Kasumi-1 (cell line): ENCODE data around the gene IQGAP3.

ENCODE experiments used
- DNase-seq, 2 experiments: peaks; one replicate each; lab custom pipeline; 2025; lab: John Stamatoyannopoulos, UW

IQGAP3 gene

DNA sequence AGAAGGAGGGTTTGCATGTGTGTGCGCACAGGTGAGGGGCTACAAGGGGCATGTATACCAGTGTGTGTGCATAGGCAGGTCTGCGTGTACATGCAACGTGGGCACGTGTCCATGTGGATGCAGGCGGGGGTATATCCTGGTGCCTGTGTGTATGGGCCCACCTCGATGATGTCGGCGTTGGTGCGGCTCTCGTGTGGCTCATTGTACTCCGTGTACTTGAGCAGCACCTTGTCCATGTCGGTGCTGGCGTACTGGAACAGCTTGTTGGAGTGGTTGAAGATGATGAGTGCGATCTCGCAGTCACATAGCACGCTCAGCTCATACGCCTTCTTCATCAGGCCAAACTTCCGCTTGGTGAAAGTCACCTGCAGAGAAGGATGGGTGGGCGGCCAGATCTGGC, 90.1 kb downstream of the IQGAP3 start:
- no peak for DNase-seq

DNA sequence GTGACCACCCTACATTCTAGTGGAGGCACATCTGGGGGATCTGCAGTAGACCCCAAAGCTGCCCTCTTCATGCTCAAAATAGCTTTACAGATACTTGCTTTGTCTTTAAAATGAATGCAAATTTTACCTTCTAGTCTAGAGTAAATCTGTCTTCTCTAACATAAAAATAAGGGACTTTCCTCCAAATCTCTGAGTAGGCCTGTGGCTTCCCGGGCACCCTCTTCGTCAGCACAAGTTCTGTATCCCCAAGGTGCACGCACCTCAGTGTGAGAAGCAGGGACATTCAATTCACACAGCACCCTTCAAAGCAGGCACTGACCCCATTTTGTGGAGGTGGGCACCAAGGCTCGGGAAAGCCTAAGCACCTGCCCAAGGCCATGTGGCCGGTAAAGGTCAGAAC, 90.8 kb downstream of the IQGAP3 start:
- DNase-seq: no peak

DNA sequence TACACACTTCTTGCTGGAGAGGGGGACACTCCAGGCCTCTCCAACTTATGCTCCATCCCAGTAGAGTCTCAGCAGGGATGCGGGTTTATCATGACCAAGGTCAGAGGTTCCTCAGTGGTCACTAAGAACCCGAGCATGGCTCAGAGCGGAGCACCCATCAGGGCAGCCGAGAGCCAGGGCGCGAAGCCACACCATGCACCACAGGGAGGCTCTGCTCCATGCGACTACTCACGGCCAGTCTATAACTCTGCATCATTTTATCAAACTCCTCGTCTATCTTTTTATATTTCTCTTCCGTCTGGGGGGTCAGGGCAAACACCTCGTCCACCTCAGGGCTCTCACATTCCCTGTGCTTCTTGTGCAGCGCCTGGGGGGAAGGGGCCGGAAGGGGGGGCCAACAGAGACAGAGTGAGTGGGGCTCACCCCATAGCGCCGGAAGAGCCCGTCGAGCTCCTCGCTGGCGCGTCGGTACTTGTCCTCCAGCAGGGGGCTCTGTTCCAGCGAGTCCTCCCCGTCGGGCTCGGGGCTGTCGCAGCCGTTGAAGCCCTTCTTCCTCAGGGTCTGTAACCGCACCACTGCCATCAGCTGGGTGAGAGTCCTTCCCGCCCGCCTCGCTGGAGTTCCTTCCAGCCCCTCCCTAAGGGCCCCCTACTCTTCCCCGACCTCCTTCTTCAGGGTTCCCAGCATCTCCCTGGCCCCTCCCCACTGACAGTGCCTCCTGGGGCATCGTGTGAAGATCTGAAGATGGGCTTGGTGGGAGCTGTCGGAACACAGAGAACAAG, 91.8 kb downstream of the IQGAP3 start:
- DNase-seq: peak; percentile 76 to 82

DNA sequence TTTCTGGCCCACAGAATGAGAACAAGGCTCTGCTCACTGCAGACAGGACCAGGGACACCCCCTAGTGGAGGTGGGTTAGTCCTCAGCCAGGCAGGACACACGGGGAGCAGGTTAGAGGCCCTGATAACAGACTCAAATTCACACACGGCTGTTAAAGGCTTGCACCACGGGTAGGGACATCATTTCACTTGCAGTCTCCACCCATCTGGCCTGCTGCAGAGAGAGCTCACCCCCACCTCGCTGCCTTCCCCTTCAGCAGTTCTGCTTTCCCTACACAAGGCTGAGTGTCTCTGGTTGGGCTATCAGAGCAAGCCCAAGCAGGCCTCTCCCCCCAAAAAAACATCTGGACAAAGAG, 92.4 kb downstream of the IQGAP3 start:
- DNase-seq: peak; percentile 71 to 79

DNA sequence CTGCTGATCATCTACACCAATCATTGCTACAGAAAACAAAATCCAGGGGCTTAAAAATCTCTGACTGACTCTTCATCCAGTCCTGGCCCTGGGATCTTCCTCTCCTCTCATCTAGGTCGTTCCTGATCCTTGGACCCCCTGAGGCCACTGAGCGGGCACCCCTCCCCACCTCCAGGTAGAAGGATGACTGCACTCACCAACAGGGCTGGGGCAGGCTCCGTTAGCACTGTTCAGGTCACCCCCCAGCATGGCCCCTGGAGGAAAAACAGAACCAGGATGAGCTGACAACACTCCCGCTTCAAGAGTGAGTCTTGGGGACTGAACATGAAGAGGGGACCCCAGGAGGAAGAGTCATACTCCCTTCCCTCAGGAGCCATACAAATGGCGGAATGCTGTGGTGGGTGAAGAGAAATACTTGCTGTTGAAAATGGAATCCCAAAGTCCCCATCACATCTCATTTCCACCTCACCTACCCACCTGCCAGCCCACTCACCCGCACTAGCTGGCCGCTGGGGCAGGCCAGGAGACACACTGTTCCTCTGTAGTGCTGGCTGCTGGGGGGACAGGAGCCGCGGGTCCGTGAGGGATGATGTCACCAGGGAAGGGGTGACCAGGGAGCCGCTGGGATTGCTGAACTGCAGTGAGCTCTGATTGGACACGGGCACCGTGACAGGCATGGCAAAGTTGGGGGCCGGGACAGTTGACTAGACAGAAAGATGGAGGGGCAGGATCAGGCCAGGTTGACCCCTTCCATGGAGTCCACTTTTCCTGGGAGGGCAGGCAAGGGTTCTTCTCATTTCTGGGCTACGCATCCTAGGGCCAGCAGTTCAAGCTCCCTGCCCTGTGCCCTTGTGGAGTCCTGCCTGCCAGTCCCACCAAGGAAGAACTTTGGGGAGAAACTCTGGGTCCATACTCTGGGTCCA, 93.0 kb downstream of the IQGAP3 start:
- no peak for DNase-seq

DNA sequence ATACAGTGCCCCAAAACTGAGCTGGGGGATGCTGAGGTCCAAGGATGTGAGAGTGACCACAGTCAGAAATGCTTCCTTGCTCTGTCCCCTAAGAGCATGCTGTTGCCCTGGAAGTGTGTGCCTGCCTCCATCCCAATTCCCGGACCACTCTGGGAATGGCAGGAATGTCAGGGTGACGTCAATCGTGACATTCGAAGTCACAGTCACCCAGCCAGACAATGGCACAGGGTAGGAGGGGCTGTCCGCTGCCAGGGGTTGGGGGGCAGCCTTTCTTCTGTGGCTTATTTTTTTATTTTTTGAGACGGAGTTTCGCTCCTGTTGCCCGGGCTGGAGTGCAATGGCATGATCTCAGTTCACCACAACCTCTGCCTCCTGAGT, 94.1 kb downstream of the IQGAP3 start:
- no peak for DNase-seq

DNA sequence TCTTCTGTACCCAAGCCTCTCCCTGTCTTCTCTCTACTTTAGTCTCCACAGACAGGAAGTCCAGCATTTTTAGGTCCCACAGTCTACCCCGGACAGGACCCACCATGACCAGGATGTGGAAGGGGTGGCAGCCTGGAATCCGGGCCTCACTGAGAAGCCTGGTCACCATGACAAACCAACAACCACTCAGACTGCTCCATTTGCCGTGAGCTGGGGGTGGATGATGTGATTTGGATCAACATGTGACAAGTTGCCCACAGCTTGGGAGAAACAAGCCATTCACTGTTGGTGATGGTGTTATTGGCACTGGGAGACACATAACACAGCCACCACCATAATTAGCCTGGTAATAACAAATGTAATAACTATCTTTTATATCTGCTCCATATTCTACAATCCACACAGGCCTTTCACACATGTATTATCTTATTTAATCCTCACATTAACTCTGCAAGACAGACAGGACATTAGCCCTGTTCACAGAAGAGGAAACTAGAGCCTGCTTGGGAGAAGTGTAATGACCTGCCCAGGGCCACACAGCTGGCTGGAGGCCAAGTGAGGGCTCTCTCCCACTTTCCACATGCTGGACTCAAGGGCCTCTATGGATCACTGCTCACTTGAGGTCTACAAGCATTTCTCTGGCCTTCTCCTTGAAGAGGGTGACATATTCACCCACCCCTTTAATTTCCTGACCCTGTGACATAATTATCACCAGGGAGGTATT, 94.7 kb downstream of the IQGAP3 start:
- no peak for DNase-seq

DNA sequence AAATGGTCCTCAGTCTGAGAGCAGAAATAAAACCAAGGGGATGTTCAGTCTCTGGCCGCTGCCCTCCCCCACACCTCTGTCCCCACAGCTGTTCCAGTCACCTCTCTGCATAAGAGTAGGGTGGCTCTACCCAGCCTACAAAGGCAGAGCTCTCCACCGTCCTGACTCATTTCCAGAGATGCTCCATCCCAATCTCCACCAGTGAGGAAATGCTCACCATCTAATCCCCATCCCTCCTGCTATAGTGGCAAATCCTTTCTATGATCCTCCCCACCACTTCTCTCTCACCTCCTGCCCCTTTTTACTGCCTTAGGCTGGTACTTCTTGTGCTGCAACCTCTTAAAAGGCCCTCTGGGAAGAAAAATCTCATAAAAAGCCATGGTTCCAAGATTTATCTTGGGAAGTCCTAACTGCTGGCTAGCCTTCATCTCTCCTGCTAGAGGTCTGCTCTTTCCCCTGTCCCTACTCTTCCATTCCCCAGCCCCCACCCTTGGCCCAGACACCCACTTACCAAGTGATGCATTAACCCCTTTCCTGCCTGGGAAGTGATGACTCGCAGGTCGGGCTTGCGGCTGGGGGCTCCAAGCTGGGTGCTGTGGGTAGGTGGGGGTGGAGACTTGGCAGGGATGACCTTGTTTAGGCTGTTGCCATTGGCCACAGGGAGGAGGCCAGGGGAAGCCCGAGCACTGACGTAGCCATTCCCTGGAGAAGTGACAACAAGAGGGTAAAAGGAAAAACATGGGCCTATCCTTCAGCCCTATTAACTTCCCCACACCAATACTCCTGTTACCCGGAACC, 95.7 kb downstream of the IQGAP3 start:
- no peak for DNase-seq

DNA sequence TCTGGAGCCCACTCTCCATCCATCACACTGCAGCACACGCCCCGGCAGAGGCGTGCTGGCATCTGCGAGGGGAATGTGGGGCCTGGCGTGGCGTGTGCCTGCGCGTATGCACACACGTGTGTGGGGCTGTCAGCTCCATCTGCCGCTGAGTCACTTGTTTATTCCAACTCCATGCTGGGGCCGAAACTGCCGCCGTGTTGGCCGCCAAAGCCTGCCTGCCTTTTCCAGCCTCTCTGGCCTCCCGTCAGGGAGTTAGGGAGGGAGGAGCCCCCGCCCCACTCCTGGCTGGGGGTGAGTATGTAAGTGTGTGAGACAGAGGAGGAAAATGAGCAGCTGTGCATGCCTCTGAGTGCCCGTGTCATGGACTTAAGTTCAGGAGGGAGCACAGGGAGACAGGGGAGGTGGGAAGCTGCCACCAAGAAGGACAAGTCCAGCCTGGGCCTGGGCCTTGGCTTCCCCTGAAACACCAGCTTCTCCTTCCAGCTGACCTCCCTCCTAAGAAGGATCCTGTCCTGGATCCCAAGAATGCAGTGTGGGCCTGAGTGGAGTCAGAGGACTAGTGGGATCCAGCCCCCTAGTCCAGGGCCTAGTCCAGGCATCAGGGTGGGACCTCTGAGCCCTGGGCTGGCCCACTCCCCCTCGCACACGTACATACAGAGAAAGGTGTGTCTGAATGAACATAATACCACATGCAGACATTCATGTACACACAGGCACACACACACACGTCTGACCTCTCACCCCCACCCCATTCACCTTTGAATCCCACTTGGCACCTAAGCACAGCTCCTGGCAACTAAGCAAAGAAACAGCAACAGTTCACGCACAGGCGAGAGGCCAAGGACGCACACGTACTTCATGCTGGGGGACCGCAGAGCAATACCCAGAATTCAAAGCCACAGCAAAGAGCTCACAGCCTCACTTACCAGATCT, 96.5 kb downstream of the IQGAP3 start:
- DNase-seq: no peak
